ENCODE results near the gene SLC14A1.

SLC14A1 gene

GRCh38 chr18:45801416-45802004, 77.5 kb downstream of the SLC14A1 start:
- no peak for DNase-seq (ENCODE audit: low read depth)

Measured in stimulated activated CD8-positive, alpha-beta memory T cell treated with anti-CD3 and anti-CD28 coated beads, Interleukin-12 subunit alpha, Interleukin-12 subunit beta, amount 100 ng/mL, for 1 hour (primary cell).